Hepatocyte (in vitro differentiated cells): ENCODE results near the gene PYGL. TPM values are rescaled to one million over a fixed set of nuclear protein-coding genes. Genes with fewer than 3 reads are reported as not detected.

Source experiments
- DNase-seq: peaks from one replicate; pipeline ENCODE4 v3.0.0-alpha.2; 2016; ENCODE audit warnings: low spot score
- H2AFZ ChIP-seq: fragments of 200-600 bp; sonication (generic); 2 replicates; pipeline ENCODE4 v1.6.0; 2016; ENCODE audit warnings: antibody characterized with exemption, mild to moderate bottlenecking
- H3K27ac ChIP-seq: fragments of 200-600 bp; sonication (generic); 2 replicates; pipeline ENCODE4 v1.5.1; 2016; ENCODE audit warnings: mild to moderate bottlenecking
- H3K27me3 ChIP-seq: fragments of 200-600 bp; sonication (generic); 2 replicates; pipeline ENCODE4 v1.6.1; 2016
- H3K36me3 ChIP-seq: fragments of 200-600 bp; sonication (generic); replicated peaks from 2 replicates; pipeline ENCODE4 v1.5.1; 2016; ENCODE audit warnings: low read depth; ENCODE audit not compliant: insufficient read depth
- H3K4me1 ChIP-seq: fragments of 200-600 bp; sonication (generic); 2 replicates; pipeline ENCODE4 v1.5.1; 2016; ENCODE audit warnings: mild to moderate bottlenecking, moderate library complexity; ENCODE audit not compliant: insufficient read depth
- H3K4me2 ChIP-seq: fragments of 200-600 bp; sonication (generic); 2 replicates; pipeline ENCODE4 v1.6.0; 2016
- H3K4me3 ChIP-seq: fragments of 200-600 bp; sonication (generic); 2 replicates; pipeline ENCODE4 v1.5.1; 2016; ENCODE audit warnings: mild to moderate bottlenecking
- H3K79me2 ChIP-seq: fragments of 200-600 bp; sonication (generic); 2 replicates; pipeline ENCODE4 v1.6.0; 2017; ENCODE audit warnings: mild to moderate bottlenecking
- H3K9me2 ChIP-seq: fragments of 200-600 bp; sonication (generic); replicated peaks from 2 replicates; pipeline ENCODE4 v1.6.0; 2017; ENCODE audit warnings: mild to moderate bottlenecking; ENCODE audit not compliant: insufficient read depth
- H3K9me3 ChIP-seq: fragments of 200-600 bp; sonication (generic); 2 replicates; pipeline ENCODE4 v1.5.1; 2016; ENCODE audit warnings: low read depth, mild to moderate bottlenecking
- H4K20me1 ChIP-seq: fragments of 200-600 bp; sonication (generic); 2 replicates; pipeline ENCODE4 v1.6.0; 2016; ENCODE audit warnings: mild to moderate bottlenecking; ENCODE audit not compliant: insufficient read depth, poor library complexity, severe bottlenecking
- EZH2 ChIP-seq: fragments of 200-600 bp; sonication (generic); IDR thresholded peaks from 2 replicates; pipeline ENCODE4 v1.6.1; 2016; ENCODE audit warnings: antibody characterized with exemption, mild to moderate bottlenecking, borderline replicate concordance
- EZH2phosphoT487 ChIP-seq: fragments of 200-600 bp; sonication (generic); IDR thresholded peaks from one replicate; pipeline ENCODE4 v1.6.1; 2018; ENCODE audit warnings: antibody characterized with exemption, mild to moderate bottlenecking, low read depth, moderate library complexity; ENCODE audit not compliant: unreplicated experiment, severe bottlenecking
- WGBS: methylation state at CpG from one replicate; pipeline ENCODE4 v1.1.6; 2016; ENCODE audit warnings: low lambda C conversion rate; ENCODE audit errors: missing lambda C conversion rate; 5-methylcytosine and 5-hydroxymethylcytosine counted together
- polyA plus RNA-seq: library from polyadenylated mRNA; unstranded; fragments of >200 nt; fragmentation: Nextera tagmentation; extraction: Ambion mirVana; gene quantifications from 2 replicates; pipeline ENCODE4 v1.2.1, GENCODE V29; 2016
- total RNA-seq: library from RNA; depleted of rRNA; stranded (reverse); fragments of >200 nt; gene quantifications from 2 replicates; pipeline ENCODE4 v1.2.3, GENCODE V29; 2014
- TF ChIP-seq, protein P1 (sequence below): fragments of 200-600 bp; sonication (generic); IDR thresholded peaks from 2 replicates; pipeline ENCODE4 v1.5.1; 2016; ENCODE audit warnings: antibody characterized with exemption, mild to moderate bottlenecking; ENCODE audit not compliant: poor library complexity

Gene PYGL
- total and polyA plus RNA-seq, 2 experiments from 2014 or later: 37.9 to 51.6 TPM

DNA sequence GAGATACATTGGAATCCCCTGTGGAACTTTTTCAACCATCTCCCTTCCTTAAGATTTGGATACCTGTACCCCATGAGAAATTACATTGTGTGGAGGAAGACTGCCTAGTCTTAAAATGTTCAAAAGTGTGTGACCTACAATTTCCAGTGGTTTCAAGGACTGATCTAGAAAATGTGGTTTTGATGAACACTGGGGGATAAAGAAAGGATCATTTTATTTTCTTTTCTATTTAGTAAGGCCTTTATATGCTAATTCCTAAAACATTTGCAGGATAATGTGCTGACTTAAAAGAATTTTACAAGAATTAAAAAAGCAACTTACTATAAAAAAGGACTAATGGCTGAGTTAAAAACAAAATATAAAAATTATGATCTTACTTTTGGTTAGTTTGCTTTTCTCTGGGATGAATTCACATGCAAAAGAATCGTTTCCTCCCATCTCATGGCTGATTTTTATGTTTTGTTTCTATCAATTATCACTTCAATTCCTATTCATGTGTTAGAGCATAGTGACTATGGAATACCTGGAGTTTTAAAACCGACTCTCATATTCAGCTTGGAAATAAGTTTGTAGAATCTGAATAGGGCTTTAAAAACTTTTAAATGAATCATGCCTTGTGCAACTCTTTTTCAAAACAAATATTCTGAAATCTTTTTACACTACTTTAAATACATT, 39.9 kb upstream of the PYGL start:
- Histone ChIP-seq H3K9me2 (no peaks in the 10 kb centered on the region), H3K4me2 (no peak overlapping the region), H2AFZ (no peak overlapping the region), H3K79me2 (no peaks in the 10 kb centered on the region), H3K36me3 (no peaks in the 10 kb centered on the region), H3K27me3 (peaks cover 7% of the 10 kb centered on the region), H3K27ac (no peak overlapping the region), H4K20me1 (no peaks in the 10 kb centered on the region), H3K4me1 (no peaks in the 10 kb centered on the region), H3K4me3 (no peak overlapping the region), H3K9me3 (no peaks in the 10 kb centered on the region)
- WGBS: 63% methylated on average over 2 of the region's 2 CpGs
- no peak for TF ChIP-seq EZH2
- no peak for TF ChIP-seq EZH2phosphoT487
- TF ChIP-seq, protein P1, sequence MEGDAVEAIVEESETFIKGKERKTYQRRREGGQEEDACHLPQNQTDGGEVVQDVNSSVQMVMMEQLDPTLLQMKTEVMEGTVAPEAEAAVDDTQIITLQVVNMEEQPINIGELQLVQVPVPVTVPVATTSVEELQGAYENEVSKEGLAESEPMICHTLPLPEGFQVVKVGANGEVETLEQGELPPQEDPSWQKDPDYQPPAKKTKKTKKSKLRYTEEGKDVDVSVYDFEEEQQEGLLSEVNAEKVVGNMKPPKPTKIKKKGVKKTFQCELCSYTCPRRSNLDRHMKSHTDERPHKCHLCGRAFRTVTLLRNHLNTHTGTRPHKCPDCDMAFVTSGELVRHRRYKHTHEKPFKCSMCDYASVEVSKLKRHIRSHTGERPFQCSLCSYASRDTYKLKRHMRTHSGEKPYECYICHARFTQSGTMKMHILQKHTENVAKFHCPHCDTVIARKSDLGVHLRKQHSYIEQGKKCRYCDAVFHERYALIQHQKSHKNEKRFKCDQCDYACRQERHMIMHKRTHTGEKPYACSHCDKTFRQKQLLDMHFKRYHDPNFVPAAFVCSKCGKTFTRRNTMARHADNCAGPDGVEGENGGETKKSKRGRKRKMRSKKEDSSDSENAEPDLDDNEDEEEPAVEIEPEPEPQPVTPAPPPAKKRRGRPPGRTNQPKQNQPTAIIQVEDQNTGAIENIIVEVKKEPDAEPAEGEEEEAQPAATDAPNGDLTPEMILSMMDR: no peak
- no peak for DNase-seq

DNA sequence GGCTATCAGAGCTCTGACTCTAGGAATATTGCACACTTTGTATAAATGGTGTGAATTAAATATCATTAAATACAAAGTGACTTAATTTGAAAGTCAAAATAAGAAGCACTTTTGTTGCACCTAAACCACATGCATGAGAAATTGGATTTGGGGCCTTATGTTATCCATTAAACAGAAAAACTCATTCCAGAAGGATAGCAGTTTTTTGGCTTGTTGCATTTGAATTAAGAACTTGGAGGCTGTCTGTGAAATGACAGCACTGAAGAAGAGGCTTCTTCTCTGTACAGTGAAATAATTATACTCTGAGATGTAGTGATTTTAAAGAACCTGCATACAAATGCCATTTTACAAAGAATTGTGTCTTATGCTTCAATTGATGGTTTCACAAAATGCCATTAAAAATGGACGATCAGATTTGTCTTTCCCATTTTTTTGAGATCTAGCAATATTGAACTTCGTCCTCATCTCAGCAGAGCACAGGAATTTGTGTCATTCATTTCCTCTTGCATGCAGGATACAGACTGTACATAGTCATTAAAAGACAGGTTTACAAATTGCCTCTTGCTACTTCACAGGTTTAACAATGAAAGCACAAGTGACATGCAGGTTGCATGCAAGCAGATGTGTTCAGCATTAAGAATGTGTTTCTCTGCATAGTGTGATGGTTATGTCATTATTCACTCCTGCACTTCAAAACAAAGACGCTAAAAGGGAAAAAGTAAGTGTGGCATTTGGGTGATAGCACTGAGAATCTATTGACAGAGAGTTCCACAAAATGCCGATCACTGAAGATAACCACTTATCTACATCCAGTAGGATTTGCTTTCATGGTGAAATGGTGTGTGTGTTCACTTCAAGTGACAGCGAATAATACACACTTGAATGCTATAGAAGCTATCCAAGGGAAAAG, 35.9 kb upstream of the PYGL start:
- H3K4me1 ChIP-seq: no peaks in the 10 kb centered on the region
- 62% methylated on average over 5 of the region's 5 CpGs for WGBS
- peaks cover 3% of the 10 kb centered on the region for H3K27me3 ChIP-seq
- no peak overlapping the region for H2AFZ ChIP-seq
- TF ChIP-seq EZH2 (no peak), EZH2phosphoT487 (no peak)
- TF ChIP-seq, protein P1: no peak
- H3K4me3 ChIP-seq: no peak overlapping the region
- H3K4me2 ChIP-seq: no peak overlapping the region
- H3K27ac ChIP-seq: no peak overlapping the region
- no peaks in the 10 kb centered on the region for H3K36me3 ChIP-seq
- H4K20me1 ChIP-seq: no peaks in the 10 kb centered on the region
- no peaks in the 10 kb centered on the region for H3K9me3 ChIP-seq
- H3K9me2 ChIP-seq: no peaks in the 10 kb centered on the region
- no peak for DNase-seq
- H3K79me2 ChIP-seq: no peaks in the 10 kb centered on the region

DNA sequence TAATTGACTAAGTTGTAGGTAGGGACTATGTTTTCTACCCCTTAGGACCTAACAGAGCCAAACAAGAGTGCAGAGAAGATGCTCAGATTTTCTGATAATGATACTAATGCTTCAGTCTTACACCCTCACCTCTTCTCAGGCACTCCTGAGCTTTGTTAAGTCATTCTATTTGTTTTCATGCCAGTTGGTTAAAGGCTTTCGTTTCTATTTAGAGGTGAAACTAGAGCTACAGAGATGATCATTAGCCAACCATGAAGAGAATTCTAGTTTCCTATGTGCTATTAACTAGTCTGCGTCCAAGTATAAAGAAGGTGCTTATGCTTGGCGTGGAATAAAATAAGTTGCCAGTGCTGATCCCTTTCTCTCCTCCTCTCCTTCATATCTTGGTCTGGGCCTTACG, 34.6 kb upstream of the PYGL start:
- no peak overlapping the region for H2AFZ ChIP-seq
- 94% methylated on average over 4 of the region's 4 CpGs for WGBS
- H3K27ac ChIP-seq: no peak overlapping the region
- no peaks in the 10 kb centered on the region for H4K20me1 ChIP-seq
- H3K4me2 ChIP-seq: no peak overlapping the region
- no peaks in the 10 kb centered on the region for H3K9me2 ChIP-seq
- no peaks in the 10 kb centered on the region for H3K79me2 ChIP-seq
- H3K4me3 ChIP-seq: no peak overlapping the region
- H3K4me1 ChIP-seq: no peaks in the 10 kb centered on the region
- DNase-seq: no peak
- H3K36me3 ChIP-seq: no peaks in the 10 kb centered on the region
- no peaks in the 10 kb centered on the region for H3K9me3 ChIP-seq
- no peak for TF ChIP-seq EZH2phosphoT487
- TF ChIP-seq, protein P1: no peak
- TF ChIP-seq EZH2: no peak
- H3K27me3 ChIP-seq: peaks cover 3% of the 10 kb centered on the region
